ENCODE results near the gene TTC9C. TPM values are rescaled to one million over a fixed set of nuclear protein-coding genes. Genes with fewer than 3 reads are reported as not detected.
"Not testable (repeated sequence)": the region's sequence is repeated elsewhere in the genome, so short reads cannot be mapped to it uniquely, and the experiment has no call there.

Gene TTC9C
- total RNA-seq (2014; rRNA removed; shearing (Covaris generic)), result 41.0 and 69.6 TPM in 2 replicates

DNA sequence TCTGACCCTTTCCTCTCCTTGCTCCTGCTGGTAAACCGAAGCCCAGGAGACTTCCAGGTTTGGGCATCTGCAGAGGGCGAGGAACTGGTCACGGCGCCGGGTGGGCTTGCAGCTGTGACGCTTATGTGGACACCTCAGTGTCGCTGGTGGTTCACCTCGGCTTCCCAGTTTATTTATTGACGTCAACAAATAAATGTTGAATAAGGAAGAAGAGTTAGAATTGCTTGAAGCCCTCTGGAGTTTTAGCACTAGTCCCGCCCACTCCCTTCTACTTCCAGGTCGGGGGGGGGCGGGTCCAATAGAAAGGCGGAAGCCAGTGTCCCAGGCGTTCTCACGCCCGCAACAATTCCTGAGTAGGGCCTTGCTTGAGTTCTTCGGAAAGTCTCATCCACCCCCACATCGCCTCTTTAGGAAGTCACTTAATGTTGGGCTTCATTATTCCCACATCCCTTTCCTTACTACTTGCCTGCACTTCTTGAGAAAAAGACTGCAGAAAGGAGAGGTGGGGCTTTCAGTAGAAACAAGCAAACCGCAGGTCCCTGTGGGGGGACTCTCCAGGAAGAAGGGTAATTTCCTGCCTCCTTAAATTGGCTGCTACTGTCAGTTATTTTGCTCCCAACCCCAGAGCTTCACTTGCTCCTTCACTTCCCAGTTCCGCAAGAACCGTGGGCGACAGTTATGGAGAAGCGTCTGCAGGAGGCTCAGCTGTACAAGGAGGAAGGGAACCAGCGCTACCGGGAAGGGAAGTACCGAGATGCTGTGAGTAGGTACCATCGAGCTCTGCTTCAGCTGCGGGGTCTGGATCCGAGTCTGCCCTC, at the start of gene TTC9C:
TSS of gene TTC9C (plus strand) at position 316 of the 818 bp plus-strand sequence. CDS start at position 679, 363 bp downstream.
- peak; percentile 82 for DNase-seq (ENCODE audit: low spot score)

- peak; percentile 76 for DNase-seq (ENCODE audit: low spot score)
Measured at GRCh38 chr11:62678770-62679696, 49.3 kb upstream of the TTC9C start, which contains the start of gene UBXN1. TSS of gene UBXN1 (minus strand) at chr11:62679073. CDS start at chr11:62678923, 150 bp downstream.

- DNase-seq (ENCODE audit: low spot score), result peak; percentile 79
Measured at GRCh38 chr11:62680825-62681240, 47.5 kb upstream of the TTC9C start.

DNA sequence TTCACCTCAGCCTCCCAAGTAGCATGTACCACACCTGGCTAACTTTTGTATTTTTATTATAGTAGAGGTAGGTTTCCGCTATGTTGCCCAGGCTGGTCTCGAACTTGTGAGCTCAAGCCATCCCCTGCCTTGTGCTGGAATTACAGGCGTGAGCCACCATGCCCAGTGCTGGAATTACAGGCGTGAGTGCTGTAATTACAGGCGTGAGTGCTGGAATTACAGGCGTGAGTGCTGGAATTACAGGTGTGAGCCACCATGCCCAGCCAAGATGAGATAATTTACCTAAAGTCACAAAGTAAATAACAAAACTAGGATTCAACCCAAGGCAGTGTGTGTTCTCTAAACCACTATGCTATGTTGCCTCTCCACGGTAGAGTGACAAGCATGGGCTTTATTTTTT, 45.8 kb upstream of the TTC9C start:
- DNase-seq (ENCODE audit: low spot score), result no peak

DNA sequence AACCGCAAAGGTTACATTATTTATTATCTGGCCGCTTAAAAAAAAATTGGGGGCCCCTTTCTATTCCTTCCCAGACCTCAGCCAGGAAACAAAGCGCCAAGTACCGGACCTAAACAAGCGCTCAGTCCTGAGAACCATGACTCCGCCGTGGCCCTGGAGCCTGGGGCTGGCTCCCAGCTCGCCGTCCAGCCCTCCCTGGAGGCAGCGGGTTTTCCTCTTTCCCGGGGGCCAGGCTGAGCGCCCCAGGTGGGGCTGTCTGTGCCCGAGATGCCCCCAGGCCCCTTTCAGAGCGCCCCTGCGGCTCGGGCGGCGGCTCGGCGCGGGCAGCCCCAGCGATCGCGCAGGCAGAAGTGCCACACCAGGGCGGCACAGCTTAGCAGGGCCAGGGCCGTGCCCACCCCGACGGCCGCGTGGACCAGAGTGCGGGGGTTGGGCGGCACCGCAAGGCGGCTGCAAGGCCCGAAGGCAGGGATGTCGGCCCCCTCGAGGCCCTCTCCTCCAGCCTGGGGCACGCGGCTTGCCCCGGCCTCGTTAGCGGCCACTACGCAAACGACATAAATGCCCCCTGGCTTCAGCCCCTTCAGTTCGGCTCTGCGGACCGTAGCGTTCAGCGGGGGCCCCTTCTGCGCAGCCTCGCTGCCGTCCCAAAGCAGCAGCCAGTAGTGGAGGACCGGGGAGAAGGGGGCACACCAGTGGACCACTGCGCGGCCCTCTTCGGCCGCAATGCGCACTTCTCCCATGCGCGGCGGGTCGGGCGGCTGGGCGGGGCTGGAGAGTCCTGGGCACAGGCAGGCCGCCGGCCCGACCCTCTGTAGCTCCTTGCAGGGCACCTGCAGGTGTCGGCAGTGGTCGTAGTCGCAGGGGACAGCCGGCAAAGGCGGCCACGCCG, 40.5 kb upstream of the TTC9C start:
- DNase-seq (ENCODE audit: low spot score), result no peak

DNA sequence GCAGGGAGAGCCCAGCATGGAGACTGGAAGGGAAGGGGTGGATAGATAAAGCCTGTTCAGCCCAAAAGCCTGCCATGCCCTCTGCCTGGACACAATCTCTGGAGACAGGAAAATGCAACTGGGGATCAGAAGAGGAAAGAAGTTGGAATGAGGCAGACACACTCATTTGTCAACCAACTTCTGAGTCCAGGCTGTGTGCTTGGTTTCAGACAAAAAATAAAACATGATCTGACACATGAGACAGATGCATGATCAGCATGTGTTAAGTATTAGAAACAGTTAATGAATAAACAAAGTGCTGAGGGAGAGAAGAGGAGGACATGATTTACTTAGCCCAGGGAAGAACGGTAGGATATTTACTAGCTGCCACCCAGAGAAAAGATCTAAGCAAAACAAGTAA, 39.8 kb upstream of the TTC9C start:
- no peak for DNase-seq (ENCODE audit: low spot score)

DNA sequence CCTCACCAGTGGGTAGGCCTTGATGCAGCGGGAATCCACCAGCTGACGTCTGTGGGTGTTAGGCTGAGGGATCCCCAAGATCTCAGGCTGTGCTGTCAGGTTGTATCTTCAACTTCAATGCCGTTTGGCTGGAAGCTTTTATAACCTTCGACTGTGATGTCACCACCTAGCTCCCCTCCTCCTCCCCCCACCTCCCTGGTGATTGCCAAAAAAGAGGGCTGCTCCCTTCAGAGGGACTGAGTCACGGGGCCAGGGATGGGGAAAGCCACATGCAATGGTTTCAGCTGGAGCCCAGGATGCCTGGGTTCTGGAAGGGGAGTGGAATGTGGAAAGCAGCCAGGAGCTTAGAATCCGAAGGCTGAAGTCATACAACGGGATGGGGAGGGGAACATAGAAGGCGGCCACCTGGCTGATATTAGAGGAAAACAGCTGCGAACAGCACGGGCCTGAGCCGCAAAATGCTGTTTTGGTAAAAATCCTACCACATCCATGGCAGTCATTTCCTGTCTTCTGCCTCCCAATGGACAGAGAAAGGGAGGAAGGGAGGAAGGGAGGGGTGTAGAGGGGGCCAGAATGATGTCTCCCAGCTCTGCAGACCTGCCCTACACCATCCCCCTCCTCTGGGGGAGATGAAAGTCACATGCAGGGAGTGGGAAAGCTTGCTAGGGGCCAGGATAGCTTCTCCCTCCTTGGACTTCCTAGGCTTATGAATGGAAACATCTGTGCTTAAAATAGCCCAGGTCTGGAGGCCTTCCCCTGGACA, 38.7 kb upstream of the TTC9C start, which contains the start of gene LRRN4CL:
TSS of gene LRRN4CL (minus strand) at position 110 of the 763 bp plus-strand sequence. CDS start 1,022 bp downstream, outside the sequence.
- peak; percentile 84 for DNase-seq (ENCODE audit: low spot score)

DNA sequence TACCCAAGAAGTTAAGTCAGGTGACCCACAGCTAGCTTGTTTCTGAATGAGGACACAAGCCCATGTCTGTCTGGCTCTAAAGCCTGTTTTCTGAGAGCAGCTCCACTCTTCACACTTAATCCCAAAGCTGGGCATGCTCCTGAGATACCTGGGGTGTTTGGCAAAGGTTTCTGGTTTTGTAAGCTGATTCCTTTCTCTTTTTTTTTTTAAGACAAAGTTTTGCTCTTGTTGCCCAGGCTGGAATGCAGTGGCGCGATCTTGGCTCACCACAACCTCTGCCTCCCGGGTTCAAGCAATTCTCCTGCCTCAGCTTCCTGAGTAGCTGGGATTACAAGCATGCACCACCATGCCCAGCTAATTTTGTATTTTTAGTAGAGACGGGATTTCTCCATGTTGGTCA, 34.7 kb upstream of the TTC9C start:
- DNase-seq (ENCODE audit: low spot score), result not testable (repeated sequence)

- DNase-seq (ENCODE audit: low spot score), result peak; percentile 74
Measured at GRCh38 chr11:62694455-62695167, 33.7 kb upstream of the TTC9C start.

GRCh38 chr11:62702246-62702645, 26.0 kb upstream of the TTC9C start:
- no peak for DNase-seq (ENCODE audit: low spot score)

DNA sequence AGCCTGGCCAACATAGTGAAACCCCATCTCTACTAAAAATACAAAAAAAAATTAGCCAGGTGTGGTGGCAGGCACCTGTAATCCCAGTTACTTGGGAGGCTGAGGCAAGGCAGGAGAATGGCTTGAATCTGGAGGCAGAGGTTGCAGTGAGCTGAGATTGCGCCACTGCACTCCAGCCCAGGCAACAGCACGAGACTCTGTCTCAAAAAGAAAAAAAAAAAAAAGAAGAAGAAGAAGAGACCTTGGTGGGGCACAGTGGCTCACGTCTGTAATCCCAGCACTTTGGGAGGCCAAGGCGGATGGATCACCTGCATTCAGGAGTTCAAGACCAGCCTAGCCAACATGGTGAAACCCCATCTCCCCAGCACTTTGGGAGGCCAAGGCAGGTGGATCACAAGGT, 24.4 kb upstream of the TTC9C start:
- not testable (repeated sequence) for DNase-seq (ENCODE audit: low spot score)

GRCh38 chr11:62705413-62705812, 22.9 kb upstream of the TTC9C start:
- DNase-seq (ENCODE audit: low spot score), result peak; percentile 47

DNA sequence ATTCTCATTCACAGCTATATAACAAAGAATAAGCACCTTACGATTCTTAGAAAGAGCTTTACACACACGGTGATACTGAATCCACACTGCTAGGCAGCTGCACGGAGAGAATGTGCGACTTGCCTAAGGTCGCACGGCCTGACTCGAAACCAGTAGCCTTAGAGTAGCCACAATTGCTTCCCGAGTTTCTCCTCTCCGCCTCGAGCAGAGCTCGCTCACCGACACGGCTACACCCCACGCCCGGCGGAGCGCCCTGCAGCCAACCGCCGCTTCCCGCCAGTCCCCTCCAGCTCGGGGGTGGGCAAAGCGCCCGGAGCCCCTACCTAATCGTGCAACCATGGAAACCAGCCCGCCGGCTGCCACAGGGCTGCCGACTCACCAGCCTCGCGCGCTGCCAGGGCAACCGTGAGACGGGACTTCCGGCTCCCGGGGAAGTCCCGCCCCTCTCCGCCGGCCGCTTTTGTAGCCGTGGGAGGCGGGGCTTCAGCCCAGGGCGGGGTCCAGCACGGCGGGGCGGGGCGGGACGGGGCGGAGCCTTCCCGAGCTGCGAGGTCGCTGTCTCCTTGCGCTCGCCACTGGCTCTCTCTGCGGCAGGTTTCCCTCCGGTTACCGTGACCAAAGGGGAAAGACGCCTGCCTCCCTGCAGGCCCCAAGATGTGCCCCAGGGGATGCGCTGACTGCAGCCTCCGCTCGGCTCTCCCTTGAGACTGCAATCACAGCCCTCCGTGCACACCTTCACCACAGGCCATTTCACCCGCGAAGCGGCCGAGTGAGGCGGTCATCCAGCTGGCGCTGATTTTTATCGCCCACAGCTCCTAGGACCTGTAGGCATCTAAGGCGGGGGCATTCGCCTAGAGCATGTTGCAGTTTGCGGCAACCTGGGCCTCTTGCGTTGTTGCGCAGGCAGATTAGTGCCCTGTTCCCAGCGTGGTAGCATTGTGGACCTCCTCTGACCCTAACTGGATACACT, 22.1 kb upstream of the TTC9C start:
- DNase-seq (ENCODE audit: low spot score), result peak; percentile 83

- DNase-seq (ENCODE audit: low spot score), result no peak
Measured at GRCh38 chr11:62706850-62707247, 21.4 kb upstream of the TTC9C start.

DNA sequence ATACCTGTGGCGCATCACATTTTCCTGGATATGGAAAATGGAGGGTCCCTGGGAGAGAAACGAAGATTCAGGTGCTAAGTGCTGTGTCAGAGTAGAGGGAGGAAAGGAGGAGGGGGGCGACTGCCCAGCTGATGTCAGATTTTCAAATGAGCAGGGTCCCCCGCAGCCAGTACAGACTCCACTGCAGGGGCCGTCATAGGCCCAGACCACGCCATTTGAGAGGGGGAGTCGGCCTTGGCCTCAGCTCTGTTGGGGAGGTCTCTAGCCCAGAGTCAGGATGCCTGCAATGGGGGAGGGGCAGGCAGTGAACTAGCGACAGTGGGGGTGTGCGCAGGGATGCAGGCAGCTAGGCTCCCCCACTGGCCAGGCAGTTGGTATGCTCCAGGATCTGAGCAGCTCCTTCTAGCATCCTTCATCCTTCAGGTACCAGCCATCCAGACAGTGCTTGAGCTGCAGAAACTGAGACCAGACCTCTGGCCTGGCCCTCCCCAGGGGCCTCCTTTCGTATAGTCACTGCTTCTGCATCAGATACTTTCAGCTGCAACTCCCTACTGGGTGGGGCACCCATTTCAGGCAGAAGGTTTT, 20.9 kb upstream of the TTC9C start, which contains the start of the genes BSCL2 and GNG3:
TSS of gene BSCL2 (minus strand) at position 148 of the 585 bp plus-strand sequence. CDS start 229 bp downstream, outside the sequence.
TSS of gene GNG3 (plus strand) at position 400 of the 585 bp plus-strand sequence. CDS start 620 bp downstream, outside the sequence.
- no peak for DNase-seq (ENCODE audit: low spot score)

GRCh38 chr11:62708392-62708791, 19.9 kb upstream of the TTC9C start:
- no peak for DNase-seq (ENCODE audit: low spot score)

DNA sequence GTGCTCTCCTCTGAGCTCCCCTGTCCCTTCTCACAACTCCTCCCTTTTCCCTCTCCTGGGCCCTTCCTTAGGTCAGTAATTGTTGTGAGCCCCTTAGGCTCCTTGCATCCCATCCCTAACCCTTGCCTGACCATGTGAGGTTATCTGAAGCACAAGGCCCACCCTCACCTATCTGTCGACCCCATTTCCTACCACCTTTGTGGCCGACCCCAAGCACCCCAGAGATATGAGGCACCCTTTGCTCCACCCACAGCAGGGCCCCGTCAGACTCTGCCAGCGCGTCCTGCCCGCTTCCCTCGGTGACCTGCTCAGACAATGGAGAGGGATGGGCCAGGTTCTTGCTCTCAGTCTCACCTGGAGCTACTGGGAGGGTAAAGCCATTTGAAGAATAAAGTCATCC, 19.5 kb upstream of the TTC9C start:
- DNase-seq (ENCODE audit: low spot score), result no peak

All from A172 (cell line).